Coronary artery (tissue), 2 donors: ENCODE data around the gene WDR62.

Source experiments
- DNase-seq: peaks from one replicate; pipeline ENCODE4 v3.0.0-alpha.2; 2017; ENCODE audit warnings: low spot score
- H3K27ac ChIP-seq, 2 donors: fragments of 200-600 bp; sonication (generic); one replicate each; pipeline ENCODE4 v1.5.1; 2016 to 2019
- H3K4me3 ChIP-seq: fragments of 200-600 bp; sonication (generic); 2 replicates; pipeline ENCODE4 v1.5.1; 2016; ENCODE audit warnings: mild to moderate bottlenecking, moderate library complexity
- CTCF ChIP-seq: fragments of 200-600 bp; sonication (generic); IDR thresholded peaks from one replicate; pipeline ENCODE4 v1.5.1; 2019; ENCODE audit warnings: antibody characterized with exemption

Gene WDR62

GRCh38 chr19:36093146-36093662 is 38.5 kb downstream of the WDR62 start:
- no peak overlapping the region for H3K27ac ChIP-seq
- no peak overlapping the region for H3K4me3 ChIP-seq
- no peak for TF ChIP-seq CTCF
- DNase-seq = no peak

- no peak for DNase-seq
- TF ChIP-seq CTCF = no peak
- no peak overlapping the region for H3K4me3 ChIP-seq
- H3K27ac ChIP-seq = no peak overlapping the region
These were observed 39.0 kb downstream of the WDR62 start for GRCh38 chr19:36093687-36094086.

GRCh38 chr19:36097036-36097435 is 42.3 kb downstream of the WDR62 start:
- H3K4me3 ChIP-seq = no peak overlapping the region
- TF ChIP-seq CTCF = no peak
- DNase-seq = no peak
- H3K27ac ChIP-seq = peak overlapping the region in 1 of 2 donors; percentile 21

- H3K4me3 ChIP-seq = no peak overlapping the region
- no peak for DNase-seq
- TF ChIP-seq CTCF = no peak
- H3K27ac ChIP-seq = no peak overlapping the region
These were observed 44.6 kb downstream of the WDR62 start for GRCh38 chr19:36099166-36099785.

- TF ChIP-seq CTCF = no peak
- no peak overlapping the region for H3K27ac ChIP-seq
- no peak overlapping the region for H3K4me3 ChIP-seq
- no peak for DNase-seq
These were observed 45.8 kb downstream of the WDR62 start for GRCh38 chr19:36100476-36100875.

- no peak overlapping the region for H3K27ac ChIP-seq
These were observed 47.0 kb downstream of the WDR62 start for GRCh38 chr19:36101550-36102327.

More at GRCh38 chr19:36101550-36102327, 47.0 kb downstream of the WDR62 start:
- H3K4me3 ChIP-seq = no peak overlapping the region
- DNase-seq = no peak
- TF ChIP-seq CTCF = no peak
